Psoas muscle (tissue), 8 donors: ENCODE data around the gene ARHGAP27. TPM values are rescaled to one million over a fixed set of nuclear protein-coding genes. Genes with fewer than 3 reads are reported as not detected.

ENCODE experiments used
- ATAC-seq, 4 donors: fragments of 200-7000 bp; cut with Tn5 transposase; one replicate each; pipeline ENCODE4 v1.9.1; 2020; ENCODE audit warnings: moderate library complexity in 3 of 4, mild to moderate bottlenecking in 2 of 4
- DNase-seq, 2 donors: peaks; one replicate each; pipeline ENCODE4 v3.0.0-alpha.2; 2020
- H3K27ac ChIP-seq: fragments of 200-600 bp; one replicate; pipeline ENCODE4 v1.8.0; 2022
- H3K27me3 ChIP-seq, 3 donors: fragments of 200-600 bp in 1 of 3; one replicate each; pipeline versions ENCODE4 v1.6.1 to v1.8.0; 2013 to 2022; ENCODE audit warnings: low read length in 2 of 3, mild to moderate bottlenecking in 2 of 3, moderate library complexity in 1 of 3; ENCODE audit not compliant: insufficient read depth in 3 of 3
- H3K36me3 ChIP-seq, 2 donors: fragments of 200-600 bp in 1 of 2; one replicate each; pipeline versions ENCODE4 v1.6.1 to v1.8.0; 2013 to 2022; ENCODE audit warnings: low read depth in 1 of 2, mild to moderate bottlenecking in 1 of 2, moderate library complexity in 1 of 2; ENCODE audit not compliant: insufficient read depth in 1 of 2
- H3K4me1 ChIP-seq: fragments of 200-600 bp; one replicate; pipeline ENCODE4 v1.8.0; 2022
- H3K4me3 ChIP-seq: fragments of 200-600 bp; one replicate; pipeline ENCODE4 v1.8.0; 2022; ENCODE audit warnings: mild to moderate bottlenecking
- H3K9me3 ChIP-seq: fragments of 200-600 bp; one replicate; pipeline ENCODE4 v1.8.0; 2022
- WGBS, 3 donors: extraction: QIAGEN DNeasy Blood & Tissue Kit; methylation state at CpG; one replicate each; pipeline versions ENCODE4 v1.1.6 to v1.1.7; 2013; 5-methylcytosine and 5-hydroxymethylcytosine counted together
- intact Hi-C, 2 donors: fragments of 100-400 bp; cut with DNase I; formaldehyde crosslinking; loops; one replicate each; pipeline versions ENCODE4 v1.11.0 to v1.14.2; 2022
- polyA plus RNA-seq, 3 donors: library from polyadenylated mRNA; stranded (reverse); fragments of 200-250 nt; gene quantifications; one replicate each; pipeline ENCODE4 v1.2.3, GENCODE V29; 2013
- total RNA-seq, 4 donors: library from RNA; stranded (reverse); fragmentation: NEBNext Ultra II Directional in 2 of 4; extraction: Animal tissue kit (Norgen Biotek cat#: 25700) in 2 of 4; gene quantifications; one replicate each; pipeline versions ENCODE4 v1.2.1 to v1.2.4, GENCODE V29; 2021 to 2023
- TF ChIP-seq, protein P1 (sequence below): fragments of 200-600 bp; IDR thresholded peaks from one replicate; pipeline ENCODE4 v1.8.0; 2022; ENCODE audit warnings: antibody characterized with exemption
- donor health status: healthy with polysubstance abuse.
- donor health status: DM: no; HTN: no; CAD: no; lungs with moderate emphysema.
- donor health status: Bipolar disorder and iron deficiency.
- donor health status: healthy.
- donor health status: DM: yes; HTN: yes; CAD: no.
- donor health status: DM: no; HTN: no; CAD: no.
- donor health status: DM: no; HTN: no; CAD: no.
- donor health status: DM: yes; HTN: yes; CAD: no.

ARHGAP27 gene
- total and polyA plus RNA-seq, 7 donors = 3.4 to 8.9 (median 5.5) TPM

DNA sequence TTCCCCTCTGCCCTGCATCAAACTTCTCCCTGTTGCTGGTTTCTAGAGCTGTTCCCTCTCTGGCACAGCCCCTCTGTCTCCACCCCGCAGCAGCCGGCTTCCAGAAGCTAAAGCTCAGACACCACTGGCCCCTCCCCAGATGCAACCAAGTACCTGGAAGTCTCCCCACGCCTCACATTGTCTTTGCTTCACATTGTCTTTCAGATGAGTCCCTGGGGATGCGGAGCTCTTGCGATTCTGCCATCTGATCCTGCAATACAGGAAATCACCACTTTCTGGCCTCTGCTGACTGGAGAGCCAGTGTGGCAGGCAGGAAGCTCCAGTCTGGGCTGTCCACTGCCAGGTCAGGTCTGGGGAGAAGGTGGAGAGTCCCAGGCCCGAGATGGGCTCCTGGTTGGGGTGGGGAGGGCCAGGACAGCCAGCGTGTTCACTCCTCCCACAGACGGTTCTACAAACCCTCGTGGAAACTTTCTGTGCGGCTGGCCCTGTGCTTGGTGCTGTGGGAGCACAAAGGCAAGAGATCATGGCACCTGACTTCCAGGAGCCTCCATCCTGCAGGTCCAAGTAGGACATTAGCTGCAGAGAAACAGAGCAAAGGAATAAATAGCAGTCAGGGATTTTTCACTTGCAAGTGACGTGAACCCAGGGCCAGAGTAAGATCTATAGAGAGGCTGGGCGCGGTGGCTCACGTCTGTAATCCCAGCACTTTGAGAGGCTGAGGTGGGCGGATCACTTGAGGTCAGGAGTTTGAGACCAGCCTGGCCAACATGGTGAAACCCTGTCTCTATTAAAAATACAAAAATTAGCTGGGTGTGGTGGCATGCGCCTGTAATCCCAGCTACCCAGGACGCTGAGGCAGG, 67.9 kb downstream of the ARHGAP27 start:
- no peak for ATAC-seq

DNA sequence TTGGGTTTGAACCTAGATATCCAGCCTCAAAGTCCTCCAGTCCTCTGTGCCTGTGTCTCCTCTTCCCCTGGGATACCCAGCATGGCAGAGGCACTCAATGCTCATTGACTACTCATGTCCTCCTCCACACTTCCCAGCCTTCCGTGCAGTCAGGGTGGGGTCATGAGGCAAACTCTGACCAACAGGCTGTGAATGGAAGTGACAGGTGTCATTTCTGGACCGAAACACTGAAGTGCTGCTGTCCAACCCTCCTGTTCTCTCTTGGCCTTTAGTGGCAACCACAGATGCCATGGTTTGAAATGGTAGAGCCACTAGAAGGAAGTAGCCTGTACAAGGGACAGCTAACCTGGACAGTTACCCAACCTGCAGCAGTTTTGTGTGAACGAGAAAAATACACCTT, 69.2 kb downstream of the ARHGAP27 start:
- ATAC-seq = peak; percentile 46 to 95 (median 80)
- peaks cover 4% of the 10 kb centered on the region for H3K4me1 ChIP-seq
- TF ChIP-seq, protein P1, sequence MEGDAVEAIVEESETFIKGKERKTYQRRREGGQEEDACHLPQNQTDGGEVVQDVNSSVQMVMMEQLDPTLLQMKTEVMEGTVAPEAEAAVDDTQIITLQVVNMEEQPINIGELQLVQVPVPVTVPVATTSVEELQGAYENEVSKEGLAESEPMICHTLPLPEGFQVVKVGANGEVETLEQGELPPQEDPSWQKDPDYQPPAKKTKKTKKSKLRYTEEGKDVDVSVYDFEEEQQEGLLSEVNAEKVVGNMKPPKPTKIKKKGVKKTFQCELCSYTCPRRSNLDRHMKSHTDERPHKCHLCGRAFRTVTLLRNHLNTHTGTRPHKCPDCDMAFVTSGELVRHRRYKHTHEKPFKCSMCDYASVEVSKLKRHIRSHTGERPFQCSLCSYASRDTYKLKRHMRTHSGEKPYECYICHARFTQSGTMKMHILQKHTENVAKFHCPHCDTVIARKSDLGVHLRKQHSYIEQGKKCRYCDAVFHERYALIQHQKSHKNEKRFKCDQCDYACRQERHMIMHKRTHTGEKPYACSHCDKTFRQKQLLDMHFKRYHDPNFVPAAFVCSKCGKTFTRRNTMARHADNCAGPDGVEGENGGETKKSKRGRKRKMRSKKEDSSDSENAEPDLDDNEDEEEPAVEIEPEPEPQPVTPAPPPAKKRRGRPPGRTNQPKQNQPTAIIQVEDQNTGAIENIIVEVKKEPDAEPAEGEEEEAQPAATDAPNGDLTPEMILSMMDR = no peak
- no peaks in the 10 kb centered on the region for H3K36me3 ChIP-seq
- no peak overlapping the region for H3K4me3 ChIP-seq
- H3K27ac ChIP-seq = peak overlapping the region; percentile 44
- intact Hi-C loops = no loop called here
- no peak for DNase-seq
- WGBS, 3 donors = 31 to 42% (median 34%) methylated on average over 3 of the region's 3 CpGs
- H3K27me3 ChIP-seq = no peaks in the 10 kb centered on the region
- H3K9me3 ChIP-seq = no peaks in the 10 kb centered on the region

More for the DNA sequence above, 67.9 kb downstream of the ARHGAP27 start:
- no peak overlapping the region for H3K4me3 ChIP-seq
- no peaks in the 10 kb centered on the region for H3K9me3 ChIP-seq
- H3K27ac ChIP-seq = no peak overlapping the region
- no peaks in the 10 kb centered on the region for H3K27me3 ChIP-seq
- DNase-seq = no peak
- H3K36me3 ChIP-seq = no peaks in the 10 kb centered on the region
- intact Hi-C loops = no loop called here
- H3K4me1 ChIP-seq = peaks cover 4% of the 10 kb centered on the region
- TF ChIP-seq, protein P1 = no peak
- WGBS, 3 donors = 63 to 68% (median 67%) methylated on average over 17 of the region's 17 CpGs

DNA sequence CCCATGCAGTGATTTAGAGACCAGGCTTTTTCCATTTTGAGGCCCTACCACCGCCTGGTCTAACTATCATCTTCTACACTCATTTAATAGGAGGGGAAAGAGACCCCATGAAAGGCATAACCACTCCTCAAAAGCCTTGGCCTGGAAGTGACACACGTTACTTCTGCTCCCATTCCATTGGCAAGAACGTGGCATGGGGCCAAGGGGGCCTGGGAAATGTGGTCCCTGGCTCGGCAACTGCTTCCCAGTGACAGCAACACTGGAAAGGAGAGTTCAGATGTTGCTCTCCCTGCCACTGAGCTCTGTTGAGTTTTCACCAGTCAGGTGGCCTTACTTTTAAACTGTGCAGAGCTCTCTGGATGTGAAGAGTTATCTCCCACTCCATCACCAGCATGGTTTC, 70.7 kb downstream of the ARHGAP27 start:
- Histone ChIP-seq H3K9me3 (no peaks in the 10 kb centered on the region), H3K27me3 (no peaks in the 10 kb centered on the region), H3K36me3 (no peaks in the 10 kb centered on the region), H3K27ac (no peak overlapping the region), H3K4me1 (peaks cover 4% of the 10 kb centered on the region), H3K4me3 (no peak overlapping the region)
- WGBS, 3 donors = 67 to 80% (median 68%) methylated on average over 4 of the region's 4 CpGs
- intact Hi-C loops = no loop called here
- TF ChIP-seq, protein P1 = no peak
- ATAC-seq = no peak
- no peak for DNase-seq

DNA sequence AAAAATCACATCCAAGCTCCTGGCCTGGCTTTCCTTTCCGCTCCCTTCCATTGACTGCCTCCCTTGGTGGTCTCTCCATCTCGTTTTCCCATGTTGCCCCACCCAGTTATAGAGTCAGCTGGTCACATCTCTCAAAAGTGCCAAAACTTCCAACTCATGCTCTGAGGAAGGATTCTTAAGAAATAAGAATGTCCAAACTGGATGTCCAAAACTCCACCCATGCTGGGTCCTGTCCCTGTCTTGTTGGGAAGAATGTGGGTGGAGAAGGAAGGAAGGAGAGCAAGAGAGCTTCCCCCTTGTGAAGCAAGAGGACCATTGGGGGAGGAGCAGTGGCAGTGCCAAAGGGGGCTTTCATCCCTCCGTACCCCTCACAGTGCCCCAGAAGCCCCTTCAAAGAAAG, 71.2 kb downstream of the ARHGAP27 start:
- intact Hi-C loops = no loop called here
- WGBS, 3 donors = 77 to 86% (median 85%) methylated on average over 3 of the region's 3 CpGs
- DNase-seq (no peak), ATAC-seq (no peak)
- TF ChIP-seq, protein P1 = no peak
- H3K36me3 ChIP-seq = no peaks in the 10 kb centered on the region
- H3K27me3 ChIP-seq = no peaks in the 10 kb centered on the region
- no peak overlapping the region for H3K27ac ChIP-seq
- no peaks in the 10 kb centered on the region for H3K9me3 ChIP-seq
- H3K4me3 ChIP-seq = no peak overlapping the region
- peaks cover 4% of the 10 kb centered on the region for H3K4me1 ChIP-seq
